BLaER1 (cell line): ENCODE data around the gene PROM1.

ENCODE experiments used
- H3K27ac ChIP-seq: shearing (Covaris generic); formaldehyde crosslinking; 2 replicates; pipeline ENCODE4 v1.8.1; 2022
- H3K27me3 ChIP-seq: shearing (Covaris generic); formaldehyde crosslinking; 2 replicates; pipeline ENCODE4 v1.8.1; 2022
- H3K36me3 ChIP-seq: shearing (Covaris generic); formaldehyde crosslinking; 2 replicates; pipeline ENCODE4 v1.8.1; 2022
- H3K4me1 ChIP-seq: shearing (Covaris generic); formaldehyde crosslinking; 2 replicates; pipeline ENCODE4 v1.8.1; 2022
- H3K4me2 ChIP-seq: shearing (Covaris generic); formaldehyde crosslinking; 2 replicates; pipeline ENCODE4 v1.8.1; 2022
- H3K4me3 ChIP-seq: shearing (Covaris generic); formaldehyde crosslinking; 2 replicates; pipeline ENCODE4 v1.8.1; 2022
- H3K9ac ChIP-seq: shearing (Covaris generic); formaldehyde crosslinking; 2 replicates; pipeline ENCODE4 v1.8.1; 2022
- H3K9me3 ChIP-seq: shearing (Covaris generic); formaldehyde crosslinking; 2 replicates; pipeline ENCODE4 v1.8.1; 2022
- H4K20me1 ChIP-seq: shearing (Covaris generic); formaldehyde crosslinking; 2 replicates; pipeline ENCODE4 v1.8.1; 2022
- Cebpa-rat ChIP-seq: shearing (Covaris generic); IDR thresholded peaks from 2 replicates; pipeline ENCODE4 v1.8.1; 2022

PROM1 gene

GRCh38 chr4:16075061-16075460 lies 8.8 kb downstream of the PROM1 start:
- Histone ChIP-seq H3K9me3 (no peaks in the 10 kb centered on the region), H4K20me1 (no peaks in the 10 kb centered on the region), H3K4me2 (no peak overlapping the region), H3K4me3 (no peak overlapping the region), H3K9ac (no peak overlapping the region), H3K27me3 (peaks cover 7% of the 10 kb centered on the region; the same call in 1 of the 2 replicates), H3K4me1 (no peaks in the 10 kb centered on the region), H3K36me3 (no peaks in the 10 kb centered on the region), H3K27ac (no peak overlapping the region)
- TF ChIP-seq Cebpa-rat, result no peak

- no peaks in the 10 kb centered on the region for H3K36me3 ChIP-seq
- H3K27me3 ChIP-seq, result no peaks in the 10 kb centered on the region
- no peaks in the 10 kb centered on the region for H3K9me3 ChIP-seq
- no peak for TF ChIP-seq Cebpa-rat
- no peak overlapping the region for H3K4me3 ChIP-seq
- peaks cover 5% of the 10 kb centered on the region for H3K4me1 ChIP-seq
- no peak overlapping the region for H3K4me2 ChIP-seq
- no peaks in the 10 kb centered on the region for H4K20me1 ChIP-seq
- no peak overlapping the region for H3K9ac ChIP-seq
- H3K27ac ChIP-seq, result no peak overlapping the region
These were observed 11.7 kb downstream of the PROM1 start for GRCh38 chr4:16072168-16072567.

GRCh38 chr4:16070203-16070602 lies 13.6 kb downstream of the PROM1 start:
- H3K4me2 ChIP-seq, result no peak overlapping the region
- no peaks in the 10 kb centered on the region for H3K36me3 ChIP-seq
- H3K9ac ChIP-seq, result no peak overlapping the region
- H3K27me3 ChIP-seq, result no peaks in the 10 kb centered on the region
- H4K20me1 ChIP-seq, result no peaks in the 10 kb centered on the region
- peaks cover 9% of the 10 kb centered on the region for H3K4me1 ChIP-seq
- peak; percentile 19; the same call in 1 of the 2 replicates for TF ChIP-seq Cebpa-rat
- H3K27ac ChIP-seq, result no peak overlapping the region
- H3K9me3 ChIP-seq, result no peaks in the 10 kb centered on the region
- no peak overlapping the region for H3K4me3 ChIP-seq

- H3K27ac ChIP-seq, result no peak overlapping the region
- H3K27me3 ChIP-seq, result no peaks in the 10 kb centered on the region
- no peaks in the 10 kb centered on the region for H3K36me3 ChIP-seq
These were observed 16.3 kb downstream of the PROM1 start for GRCh38 chr4:16067515-16067914.

GRCh38 chr4:16066586-16067128 lies 17.2 kb downstream of the PROM1 start:
- H3K4me1 ChIP-seq, result peaks cover 9% of the 10 kb centered on the region
- H3K27me3 ChIP-seq, result no peaks in the 10 kb centered on the region
- H3K4me3 ChIP-seq, result no peak overlapping the region
- no peaks in the 10 kb centered on the region for H3K36me3 ChIP-seq
- H3K4me2 ChIP-seq, result no peak overlapping the region
- no peak overlapping the region for H3K9ac ChIP-seq
- TF ChIP-seq Cebpa-rat, result no peak
- no peaks in the 10 kb centered on the region for H4K20me1 ChIP-seq
- peaks cover 3% of the 10 kb centered on the region; the same call in 1 of the 2 replicates for H3K9me3 ChIP-seq
- no peak overlapping the region for H3K27ac ChIP-seq

More at GRCh38 chr4:16067515-16067914, 16.3 kb downstream of the PROM1 start:
- TF ChIP-seq Cebpa-rat, result no peak
- Histone ChIP-seq H3K4me3 (no peak overlapping the region), H4K20me1 (no peaks in the 10 kb centered on the region), H3K9ac (no peak overlapping the region), H3K4me2 (peak overlapping the region; percentile 17; the same call in 1 of the 2 replicates), H3K9me3 (peaks cover 3% of the 10 kb centered on the region; the same call in 1 of the 2 replicates), H3K4me1 (peaks cover 9% of the 10 kb centered on the region)

- Histone ChIP-seq H3K27ac (no peak overlapping the region), H3K4me1 (peaks cover 9% of the 10 kb centered on the region), H3K36me3 (no peaks in the 10 kb centered on the region), H3K27me3 (no peaks in the 10 kb centered on the region), H3K9ac (no peak overlapping the region), H3K4me3 (no peak overlapping the region), H4K20me1 (no peaks in the 10 kb centered on the region), H3K9me3 (peaks cover 3% of the 10 kb centered on the region; the same call in 1 of the 2 replicates), H3K4me2 (no peak overlapping the region)
- no peak for TF ChIP-seq Cebpa-rat
These were observed 18.8 kb downstream of the PROM1 start for GRCh38 chr4:16065066-16065465.

- no peak for TF ChIP-seq Cebpa-rat
- no peaks in the 10 kb centered on the region for H3K36me3 ChIP-seq
- H3K4me2 ChIP-seq, result no peak overlapping the region
- H3K27me3 ChIP-seq, result no peaks in the 10 kb centered on the region
- H3K4me1 ChIP-seq, result peaks cover 8% of the 10 kb centered on the region
- H3K27ac ChIP-seq, result no peak overlapping the region
- H3K9ac ChIP-seq, result no peak overlapping the region
- H4K20me1 ChIP-seq, result no peaks in the 10 kb centered on the region
- H3K9me3 ChIP-seq, result peaks cover 3% of the 10 kb centered on the region; the same call in 1 of the 2 replicates
- no peak overlapping the region for H3K4me3 ChIP-seq
These were observed 21.2 kb downstream of the PROM1 start for GRCh38 chr4:16062601-16063000.

- no peak for TF ChIP-seq Cebpa-rat
- no peak overlapping the region for H3K4me3 ChIP-seq
- no peak overlapping the region for H3K9ac ChIP-seq
- no peaks in the 10 kb centered on the region for H3K36me3 ChIP-seq
- H3K4me1 ChIP-seq, result peaks cover 30% of the 10 kb centered on the region
- no peaks in the 10 kb centered on the region for H3K27me3 ChIP-seq
- H4K20me1 ChIP-seq, result no peaks in the 10 kb centered on the region
- H3K27ac ChIP-seq, result 0 out of 2 replicates have a peak overlapping the region, but pooled peaks have one; percentile 35
- H3K9me3 ChIP-seq, result no peaks in the 10 kb centered on the region
- peak overlapping the region; percentile 76 for H3K4me2 ChIP-seq
These were observed 27.0 kb downstream of the PROM1 start for GRCh38 chr4:16056681-16057385.

GRCh38 chr4:16055873-16056272 lies 27.9 kb downstream of the PROM1 start:
- Histone ChIP-seq H3K4me1 (peaks cover 30% of the 10 kb centered on the region), H3K27me3 (no peaks in the 10 kb centered on the region), H3K4me3 (no peak overlapping the region), H3K9me3 (no peaks in the 10 kb centered on the region), H3K36me3 (no peaks in the 10 kb centered on the region), H3K27ac (peak overlapping the region; percentile 39; the same call in 1 of the 2 replicates), H3K9ac (no peak overlapping the region), H3K4me2 (peak overlapping the region; percentile 76), H4K20me1 (no peaks in the 10 kb centered on the region)
- TF ChIP-seq Cebpa-rat, result no peak

GRCh38 chr4:16055471-16055870 lies 28.4 kb downstream of the PROM1 start:
- H3K9me3 ChIP-seq, result no peaks in the 10 kb centered on the region
- peak overlapping the region; percentile 39 for H3K27ac ChIP-seq
- H3K9ac ChIP-seq, result no peak overlapping the region

More at GRCh38 chr4:16055471-16055870, 28.4 kb downstream of the PROM1 start:
- no peak for TF ChIP-seq Cebpa-rat
- Histone ChIP-seq H3K27me3 (no peaks in the 10 kb centered on the region), H3K36me3 (no peaks in the 10 kb centered on the region), H3K4me1 (peaks cover 30% of the 10 kb centered on the region), H3K4me2 (peak overlapping the region; percentile 76), H4K20me1 (no peaks in the 10 kb centered on the region), H3K4me3 (no peak overlapping the region)
